OCI-LY7 (cell line): ENCODE measurements around the gene SLC16A8. TPM values are rescaled to one million over a fixed set of nuclear protein-coding genes. Genes with fewer than 3 reads are reported as not detected.
"Not testable (repeated sequence)": the region's sequence is repeated elsewhere in the genome, so short reads cannot be mapped to it uniquely, and the experiment has no call there.

ENCODE experiments used
- BruUV-seq: library from RNA; stranded (reverse); fragments of 400-500 nt; replicated peaks from 2 replicates; lab custom pipeline; 2021; lab: Mats Ljungman, UMichigan
- CTCF ChIA-PET: fragments of 300-600 bp; sonication (Branson Sonifier 250); formaldehyde crosslinking; loops from one replicate; lab custom pipeline; 2022; ENCODE audit warnings: antibody characterized with exemption; ENCODE audit not compliant: unreplicated experiment; lab: Charles Lee
- POLR2A ChIA-PET: fragments of 300-600 bp; sonication (Branson Sonifier 250); formaldehyde crosslinking; loops from one replicate; lab custom pipeline; 2022; ENCODE audit warnings: antibody characterized with exemption; lab: Charles Lee
- DNase-seq: peaks from one replicate; pipeline ENCODE4 v3.0.0-alpha.2; 2015; ENCODE audit warnings: low spot score
- H2AFZ ChIP-seq: fragments of 200-600 bp; sonication (generic), shearing (Covaris generic); 2 replicates; pipeline ENCODE4 v1.6.1; 2014; ENCODE audit warnings: mild to moderate bottlenecking, antibody characterized with exemption, low read length, moderate library complexity
- H3K27ac ChIP-seq: fragments of 200-600 bp; sonication (generic); 2 replicates; pipeline ENCODE4 v1.5.1; 2014; ENCODE audit warnings: mixed run types, low read depth, mild to moderate bottlenecking, moderate library complexity, low read length, inconsistent platforms; ENCODE audit not compliant: poor library complexity, severe bottlenecking
- H3K36me3 ChIP-seq: fragments of 200-600 bp; sonication (generic); 2 replicates; pipeline ENCODE4 v1.6.1; 2014; ENCODE audit warnings: mild to moderate bottlenecking, antibody characterized with exemption, low read length, moderate library complexity, mixed read lengths; ENCODE audit not compliant: insufficient read depth
- H3K4me1 ChIP-seq: fragments of 200-600 bp; sonication (generic); 2 replicates; pipeline ENCODE4 v1.5.1; 2014; ENCODE audit warnings: mild to moderate bottlenecking, low read length; ENCODE audit not compliant: insufficient read depth, poor library complexity, severe bottlenecking
- H3K4me2 ChIP-seq: fragments of 200-600 bp; sonication (generic); 2 replicates; pipeline ENCODE4 v1.6.1; 2014; ENCODE audit warnings: mild to moderate bottlenecking, low read length
- H3K4me3 ChIP-seq: fragments of 200-600 bp; sonication (generic); 2 replicates; pipeline ENCODE4 v1.5.1; 2014; ENCODE audit warnings: mild to moderate bottlenecking, low read depth, low read length; ENCODE audit not compliant: poor library complexity, severe bottlenecking
- H3K79me2 ChIP-seq: fragments of 200-600 bp; sonication (generic); 2 replicates; pipeline ENCODE4 v1.6.1; 2016; ENCODE audit warnings: low read depth, mild to moderate bottlenecking, low read length, moderate library complexity, mixed read lengths; ENCODE audit not compliant: insufficient read depth
- H3K9me2 ChIP-seq: fragments of 200-600 bp; sonication (generic); 2 replicates; pipeline ENCODE4 v1.6.1; 2016; ENCODE audit warnings: mild to moderate bottlenecking, low read length, mixed read lengths; ENCODE audit not compliant: insufficient read depth
- H3K9me3 ChIP-seq: fragments of 200-600 bp; sonication (generic); 2 replicates; pipeline ENCODE4 v1.6.1; 2014; ENCODE audit warnings: mild to moderate bottlenecking, mixed run types, low read length, mixed read lengths
- H4K20me1 ChIP-seq: fragments of 200-600 bp; sonication (generic); 2 replicates; pipeline ENCODE4 v1.6.1; 2014; ENCODE audit warnings: mild to moderate bottlenecking, antibody characterized with exemption, low read length, moderate library complexity, mixed read lengths; ENCODE audit not compliant: insufficient read depth
- EZH2phosphoT487 ChIP-seq: fragments of 200-600 bp; sonication (generic); IDR thresholded peaks from 2 replicates; pipeline ENCODE4 v1.6.1; 2018; ENCODE audit warnings: low read depth, borderline replicate concordance, mild to moderate bottlenecking, mixed run types, antibody characterized with exemption, low read length, moderate library complexity, mixed read lengths
- intact Hi-C: fragments of 100-400 bp; cut with micrococcal nuclease; formaldehyde crosslinking; loops from one replicate; pipeline ENCODE4 v1.10.0; 2022; ENCODE audit not compliant: unreplicated experiment
- total RNA-seq, 2 experiments: library from RNA; depleted of rRNA in 1 of 2; stranded (reverse); fragments of >200 nt in 1 of 2; shearing (Covaris generic) in 1 of 2; gene quantifications; 2 replicates each; pipeline ENCODE4 v1.2.3, GENCODE V29; 2014 to 2022
- TF ChIP-seq, protein P1 (sequence below): fragments of 200-600 bp; sonication (generic); conservative IDR thresholded peaks from 2 replicates; pipeline ENCODE4 v1.5.1; 2014; ENCODE audit warnings: mild to moderate bottlenecking, antibody characterized with exemption, low read length, moderate library complexity, mixed read lengths

SLC16A8 gene
- total RNA-seq, 2 experiments from 2014 or later: not detected

DNA sequence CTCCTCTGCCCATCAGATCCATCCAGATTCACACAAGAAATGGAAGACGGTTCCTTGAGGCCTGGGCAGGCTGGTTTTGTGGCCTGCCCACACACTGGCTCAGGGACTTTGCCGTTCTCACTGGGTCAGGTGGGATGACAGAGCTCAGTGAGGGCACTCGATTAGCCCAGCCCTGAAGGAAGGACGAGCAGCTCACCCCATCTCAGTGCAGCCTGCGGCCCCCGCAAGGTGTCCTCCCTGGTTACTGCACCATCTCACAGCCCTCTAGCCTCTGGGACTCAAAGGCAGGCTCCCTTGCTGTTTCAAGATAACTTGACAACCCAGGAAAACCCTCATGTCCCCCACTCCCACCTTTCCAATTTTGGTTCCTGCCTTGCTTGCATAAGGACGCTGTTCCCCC, 4.2 kb downstream of the SLC16A8 start:
- no peak for DNase-seq
- TF ChIP-seq, protein P1, sequence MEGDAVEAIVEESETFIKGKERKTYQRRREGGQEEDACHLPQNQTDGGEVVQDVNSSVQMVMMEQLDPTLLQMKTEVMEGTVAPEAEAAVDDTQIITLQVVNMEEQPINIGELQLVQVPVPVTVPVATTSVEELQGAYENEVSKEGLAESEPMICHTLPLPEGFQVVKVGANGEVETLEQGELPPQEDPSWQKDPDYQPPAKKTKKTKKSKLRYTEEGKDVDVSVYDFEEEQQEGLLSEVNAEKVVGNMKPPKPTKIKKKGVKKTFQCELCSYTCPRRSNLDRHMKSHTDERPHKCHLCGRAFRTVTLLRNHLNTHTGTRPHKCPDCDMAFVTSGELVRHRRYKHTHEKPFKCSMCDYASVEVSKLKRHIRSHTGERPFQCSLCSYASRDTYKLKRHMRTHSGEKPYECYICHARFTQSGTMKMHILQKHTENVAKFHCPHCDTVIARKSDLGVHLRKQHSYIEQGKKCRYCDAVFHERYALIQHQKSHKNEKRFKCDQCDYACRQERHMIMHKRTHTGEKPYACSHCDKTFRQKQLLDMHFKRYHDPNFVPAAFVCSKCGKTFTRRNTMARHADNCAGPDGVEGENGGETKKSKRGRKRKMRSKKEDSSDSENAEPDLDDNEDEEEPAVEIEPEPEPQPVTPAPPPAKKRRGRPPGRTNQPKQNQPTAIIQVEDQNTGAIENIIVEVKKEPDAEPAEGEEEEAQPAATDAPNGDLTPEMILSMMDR: no peak
- no peak for TF ChIP-seq EZH2phosphoT487
- no peak overlapping the region for H3K4me3 ChIP-seq
- no peak overlapping the region for H2AFZ ChIP-seq
- H4K20me1 ChIP-seq: no peaks in the 10 kb centered on the region
- ChIA-PET CTCF (no interaction called here), POLR2A (no interaction called here)
- no peak overlapping the region for H3K27ac ChIP-seq
- BruUV-seq: no TSS peak
- no peak overlapping the region for H3K4me2 ChIP-seq
- no peaks in the 10 kb centered on the region for H3K9me3 ChIP-seq
- H3K36me3 ChIP-seq: no peaks in the 10 kb centered on the region
- H3K79me2 ChIP-seq: no peaks in the 10 kb centered on the region
- H3K9me2 ChIP-seq: no peaks in the 10 kb centered on the region
- H3K4me1 ChIP-seq: no peaks in the 10 kb centered on the region
- intact Hi-C loops: no loop called here

DNA sequence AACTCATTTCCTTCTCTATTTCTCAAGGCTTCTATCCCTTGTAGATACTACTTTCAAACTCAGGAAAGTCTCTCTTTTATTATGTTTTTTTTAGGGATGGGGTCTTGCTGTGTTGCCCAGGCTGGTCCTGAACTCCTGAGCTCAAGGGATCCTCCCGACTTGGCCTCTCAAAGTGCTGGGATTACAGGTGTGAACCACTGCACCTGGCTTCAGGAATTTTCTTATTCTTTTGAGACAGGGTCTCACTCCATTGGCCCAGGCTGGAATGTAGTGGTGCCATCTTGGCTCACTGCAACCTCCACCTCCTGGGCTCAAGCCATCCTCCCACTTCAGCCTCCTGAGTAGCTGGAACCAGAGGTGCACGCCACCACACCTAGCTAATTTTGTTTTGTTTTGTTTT, 4.8 kb downstream of the SLC16A8 start:
- H3K4me3 ChIP-seq, intact Hi-C loops, H2AFZ ChIP-seq, H3K27ac ChIP-seq, H3K9me3 ChIP-seq, H3K4me1 ChIP-seq, POLR2A ChIA-PET, H4K20me1 ChIP-seq, H3K9me2 ChIP-seq, H3K79me2 ChIP-seq, BruUV-seq, H3K4me2 ChIP-seq, H3K36me3 ChIP-seq, CTCF ChIA-PET, DNase-seq: not testable (repeated sequence)

DNA sequence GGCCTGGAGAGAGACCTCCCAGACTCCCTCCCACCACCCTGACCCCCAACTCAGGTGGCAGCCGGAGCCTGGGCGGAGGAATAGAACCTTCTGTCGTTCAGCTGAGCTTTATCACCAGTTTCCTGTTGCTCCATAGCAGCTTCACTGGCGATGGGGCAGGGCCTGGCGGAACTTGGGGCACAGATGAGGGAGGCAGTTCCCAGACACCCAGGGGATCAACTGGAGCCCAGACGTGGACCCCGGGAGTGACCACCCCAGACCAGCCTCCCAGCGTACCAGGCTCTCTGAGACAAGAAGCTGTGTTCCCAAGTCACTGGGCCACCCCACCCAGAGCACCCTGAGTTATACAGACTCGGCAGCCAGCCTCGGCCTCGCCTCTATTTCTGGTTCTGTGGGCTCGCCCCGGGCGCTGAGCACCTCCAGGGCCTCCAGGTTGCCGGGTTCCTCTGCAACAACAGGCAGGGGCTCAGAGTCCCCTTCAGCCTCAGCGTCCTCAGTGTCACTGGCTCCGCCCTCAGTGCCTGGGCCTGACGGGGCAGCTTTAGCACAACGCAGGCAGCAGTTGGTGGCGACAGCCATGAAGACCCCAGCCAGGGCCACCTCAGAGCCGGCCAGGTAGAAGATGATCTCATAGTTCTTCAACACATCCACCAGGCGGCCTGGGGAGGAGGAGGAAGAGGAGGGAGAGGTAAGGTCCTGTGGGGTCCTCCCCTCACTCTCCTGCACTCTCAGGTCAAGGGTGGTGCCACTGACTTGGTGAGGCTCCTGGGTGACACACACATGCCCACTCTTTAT, 5.7 kb downstream of the SLC16A8 start:
- Histone ChIP-seq H3K36me3 (no peaks in the 10 kb centered on the region), H2AFZ (no peak overlapping the region), H3K4me1 (no peaks in the 10 kb centered on the region), H3K79me2 (no peaks in the 10 kb centered on the region), H3K4me2 (no peak overlapping the region), H4K20me1 (no peaks in the 10 kb centered on the region), H3K27ac (no peak overlapping the region), H3K4me3 (no peak overlapping the region), H3K9me2 (no peaks in the 10 kb centered on the region), H3K9me3 (no peaks in the 10 kb centered on the region)
- CTCF ChIA-PET: no interaction called here
- no TSS peak for BruUV-seq
- intact Hi-C loops: no loop called here
- POLR2A ChIA-PET: no interaction called here
- DNase-seq: no peak
- no peak for TF ChIP-seq EZH2phosphoT487
- TF ChIP-seq, protein P1: no peak
